ENCODE results near the gene ASPSCR1. TPM values are rescaled to one million over a fixed set of nuclear protein-coding genes. Genes with fewer than 3 reads are reported as not detected.
A peak's percentile ranks its signal among the peaks of the same experiment; 100 is the strongest.

Gene ASPSCR1
- total and polyA plus RNA-seq, 2 of the 13 experiments (the other 11 are each of a cell fraction or from before 2014, with no cell fraction given): 274 to 314 TPM

- TF ChIP-seq WIZ (CRISPR knock-in tag; IDR thresholded peaks at IDR 0.05) (0 out of 2 replicates have a peak, but pooled peaks have one; percentile 14), RBAK (CRISPR knock-in tag; IDR thresholded peaks at IDR 0.05) (no peak), ZNF660 (CRISPR knock-in tag; IDR thresholded peaks at IDR 0.05; ENCODE audit: borderline replicate concordance, low read depth) (no peak), ZFP82 (CRISPR knock-in tag; IDR thresholded peaks at IDR 0.05; ENCODE audit: borderline replicate concordance) (peak; percentile 18; the same call in 1 of the 2 replicates), KLF9 (CRISPR knock-in tag; IDR thresholded peaks at IDR 0.05; ENCODE audit: low read depth) (no peak), ZNF451 (CRISPR knock-in tag; IDR thresholded peaks at IDR 0.05) (0 out of 2 replicates have a peak, but pooled peaks have one; percentile 82), ZNF20 (CRISPR knock-in tag; IDR thresholded peaks at IDR 0.05) (peak; percentile 67; the same call in 1 of the 2 replicates), ZNF644 (CRISPR knock-in tag; IDR thresholded peaks at IDR 0.05; ENCODE audit: low read depth) (no peak), ZNF800 (CRISPR knock-in tag; IDR thresholded peaks at IDR 0.05) (no peak), PHF5A (CRISPR knock-in tag; IDR thresholded peaks at IDR 0.05; ENCODE audit: low read depth, unreplicated experiment) (no peak), SIX4 (CRISPR knock-in tag; IDR thresholded peaks at IDR 0.05) (no peak), ZNF839 (CRISPR knock-in tag; IDR thresholded peaks at IDR 0.05; ENCODE audit: borderline replicate concordance) (no peak), ZNF577 (CRISPR knock-in tag; IDR thresholded peaks at IDR 0.05; ENCODE audit: borderline replicate concordance, low read depth) (no peak), ZNF225 (CRISPR knock-in tag; IDR thresholded peaks at IDR 0.05) (no peak), FIP1L1 (IDR thresholded peaks at IDR 0.05; ENCODE audit: borderline replicate concordance, insufficient read depth, low read depth, low read length) (no peak), AFF4 (CRISPR knock-in tag; IDR thresholded peaks at IDR 0.05) (no peak), CENPT (CRISPR knock-in tag; IDR thresholded peaks at IDR 0.05; ENCODE audit: low read depth) (peak; percentile 43; the same call in 1 of the 2 replicates), MTERF4 (CRISPR knock-in tag; IDR thresholded peaks at IDR 0.05) (peak; percentile 97), DRAP1 (CRISPR knock-in tag; IDR thresholded peaks at IDR 0.05) (peak; percentile 46; the same call in 1 of the 2 replicates), CAMTA2 (CRISPR knock-in tag; IDR thresholded peaks at IDR 0.05; ENCODE audit: borderline replicate concordance) (peak; percentile 98), ZNF530 (CRISPR knock-in tag; IDR thresholded peaks at IDR 0.05; ENCODE audit: low read depth) (no peak), ZNF234 (CRISPR knock-in tag; conservative IDR thresholded peaks at IDR 0.05) (no peak), ZNF101 (CRISPR knock-in tag; IDR thresholded peaks at IDR 0.05; ENCODE audit: borderline replicate concordance, low read depth) (no peak), NFRKB (IDR thresholded peaks at IDR 0.05) (no peak)
Measured at GRCh38 chr17:81977211-81977808, at the start of gene ASPSCR1 (continued).
